Measurements from ENCODE around the gene GBF1. TPM values are rescaled to one million over a fixed set of nuclear protein-coding genes. Genes with fewer than 3 reads are reported as not detected.

Gene GBF1
- total and polyA plus RNA-seq, 2 of the 13 experiments (the other 11 are each of a cell fraction or from before 2014, with no cell fraction given) = 17.1 to 21.9 TPM

- no peak; the same call in 1 of the 2 replicates for TF ChIP-seq ZNF709 (CRISPR knock-in tag; IDR thresholded peaks at IDR 0.05)
- TF ChIP-seq MXD4 (CRISPR knock-in tag; IDR thresholded peaks at IDR 0.05) = no peak
- TF ChIP-seq SNAPC5 (CRISPR knock-in tag; IDR thresholded peaks at IDR 0.05; ENCODE audit: borderline replicate concordance) = no peak
- TF ChIP-seq ZNF276 (CRISPR knock-in tag; IDR thresholded peaks at IDR 0.05; ENCODE audit: low read depth) = no peak
- no peak for TF ChIP-seq DRAP1 (CRISPR knock-in tag; IDR thresholded peaks at IDR 0.05)
- TF ChIP-seq YEATS4 (CRISPR knock-in tag; IDR thresholded peaks at IDR 0.05; ENCODE audit: borderline replicate concordance) = peak; percentile 69
- no peak for TF ChIP-seq SOX6 (IDR thresholded peaks at IDR 0.05)
- TF ChIP-seq SOX6 (CRISPR knock-in tag; IDR thresholded peaks at IDR 0.05) = 0 out of 2 replicates have a peak, but pooled peaks have one; percentile 9
- TF ChIP-seq HNRNPUL1 (IDR thresholded peaks at IDR 0.05; ENCODE audit: low read depth, low read length) = no peak
- TF ChIP-seq TERF1 (CRISPR knock-in tag; IDR thresholded peaks at IDR 0.05) = no peak
- TF ChIP-seq HOXA5 (CRISPR knock-in tag; IDR thresholded peaks at IDR 0.05) = peak; percentile 95
- no peak for TF ChIP-seq RAD51 (IDR thresholded peaks at IDR 0.05; ENCODE audit: borderline replicate concordance)
- 0 out of 2 replicates have a peak, but pooled peaks have one; percentile 12 for TF ChIP-seq PPARG (CRISPR knock-in tag; conservative IDR thresholded peaks at IDR 0.05)
- TF ChIP-seq HINFP (CRISPR knock-in tag; IDR thresholded peaks at IDR 0.05; ENCODE audit: low read depth) = no peak
- no peak for TF ChIP-seq DPF2 (CRISPR knock-in tag; IDR thresholded peaks at IDR 0.05; ENCODE audit: borderline replicate concordance, low read depth)
- TF ChIP-seq ZNF367 (CRISPR knock-in tag; IDR thresholded peaks at IDR 0.05; ENCODE audit: borderline replicate concordance) = peak; percentile 75; the same call in 1 of the 2 replicates
- no peak for TF ChIP-seq NFIC (IDR thresholded peaks at IDR 0.05; ENCODE audit: low read length)
- TF ChIP-seq ZNF639 (CRISPR knock-in tag; conservative IDR thresholded peaks at IDR 0.05) = no peak
- no peak for TF ChIP-seq ZBTB39 (CRISPR knock-in tag; IDR thresholded peaks at IDR 0.05)
- TF ChIP-seq SMC3 (IDR thresholded peaks at IDR 0.05; ENCODE audit: low read length) = no peak
- peak; percentile 89; the same call in 1 of the 2 replicates for TF ChIP-seq ZSCAN12 (CRISPR knock-in tag; IDR thresholded peaks at IDR 0.05)
Observed at GRCh38 chr10:102419269-102420180, 174.2 kb downstream of the GBF1 start (continued).
